UCSD-AML1 (cell line): ENCODE data around the gene CYP2J2.
"Not testable (repeated sequence)": the region's sequence is repeated elsewhere in the genome, so short reads cannot be mapped to it uniquely, and the experiment has no call there.

ENCODE experiments used
- DNase-seq: peaks from one replicate; lab custom pipeline; 2025; ENCODE audit not compliant: unreplicated experiment; lab: John Stamatoyannopoulos, UW

Gene CYP2J2

DNA sequence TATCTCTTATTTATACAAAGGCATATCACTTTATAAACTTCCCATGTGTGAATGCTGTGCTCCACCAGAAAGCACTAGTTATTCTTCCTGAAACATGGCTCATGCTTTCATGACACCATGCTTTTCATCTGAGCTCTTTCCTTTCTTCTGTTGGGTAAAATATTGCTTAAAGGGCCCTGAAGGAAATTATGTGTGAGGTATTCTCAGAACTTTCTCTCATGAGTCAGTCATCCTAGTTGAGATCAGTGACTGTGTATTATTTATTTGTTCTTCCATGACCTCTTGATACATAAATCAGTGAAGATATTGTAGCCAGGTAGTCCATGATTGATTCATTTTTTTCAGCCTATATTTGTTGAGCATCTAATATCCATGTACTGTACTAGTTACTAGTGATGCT lies 54.8 kb downstream of the CYP2J2 start:
- DNase-seq, result no peak

- no peak for DNase-seq
Measured at GRCh38 chr1:59866462-59866861, 60.1 kb downstream of the CYP2J2 start.

DNA sequence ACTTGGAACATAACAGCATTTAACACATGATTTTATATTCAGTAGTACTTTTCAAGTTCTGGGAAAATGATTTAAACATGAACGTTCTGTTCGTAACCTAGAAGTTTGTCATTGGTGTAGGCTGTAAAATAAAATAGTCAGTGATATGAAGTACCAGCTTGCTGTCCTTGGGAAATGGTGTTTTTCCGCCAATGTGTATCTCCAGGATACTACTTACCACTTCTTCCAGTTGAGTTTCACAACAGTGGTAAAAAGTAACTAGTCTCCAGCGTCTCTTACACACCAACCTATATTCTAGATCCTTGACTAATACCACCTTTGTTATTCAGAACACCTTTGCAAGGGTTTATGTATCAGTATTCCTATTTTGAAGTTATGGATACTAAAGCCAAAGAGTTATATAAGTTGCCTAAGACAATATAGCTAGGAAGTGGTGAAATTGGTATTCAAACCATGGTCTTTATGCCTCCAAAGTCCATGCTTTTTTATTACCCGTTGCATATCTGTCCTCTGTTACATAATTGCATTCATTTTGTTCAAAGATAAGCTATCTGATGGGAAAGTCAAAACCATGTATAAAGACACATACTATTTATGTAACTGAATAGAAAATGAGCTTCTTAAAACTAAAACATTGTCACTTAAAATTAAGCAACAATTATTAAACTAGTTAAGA lies 68.8 kb downstream of the CYP2J2 start:
- DNase-seq, result no peak

GRCh38 chr1:59856725-59857338 lies 69.7 kb downstream of the CYP2J2 start:
- no peak for DNase-seq

DNA sequence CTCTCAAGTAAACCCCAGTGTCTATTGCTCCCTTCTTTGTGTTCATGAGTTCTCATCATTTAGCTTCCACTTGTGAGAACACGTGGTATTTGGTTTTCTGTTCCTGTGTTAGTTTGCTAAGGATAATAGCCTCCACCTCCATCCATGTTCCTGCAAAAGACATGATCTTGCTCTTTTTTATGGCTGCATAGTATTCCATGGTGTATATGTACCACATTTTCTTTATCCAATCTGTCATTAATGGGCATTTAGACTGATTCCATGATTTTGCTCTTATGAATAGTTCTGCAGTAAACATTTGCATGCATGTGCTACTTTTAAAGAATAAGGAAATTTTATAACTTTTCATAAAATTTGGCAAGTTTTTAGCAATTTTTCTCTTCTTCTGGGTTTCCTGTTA lies 71.3 kb downstream of the CYP2J2 start:
- DNase-seq, result not testable (repeated sequence)

GRCh38 chr1:59852117-59852516 lies 74.5 kb downstream of the CYP2J2 start:
- DNase-seq, result no peak

DNA sequence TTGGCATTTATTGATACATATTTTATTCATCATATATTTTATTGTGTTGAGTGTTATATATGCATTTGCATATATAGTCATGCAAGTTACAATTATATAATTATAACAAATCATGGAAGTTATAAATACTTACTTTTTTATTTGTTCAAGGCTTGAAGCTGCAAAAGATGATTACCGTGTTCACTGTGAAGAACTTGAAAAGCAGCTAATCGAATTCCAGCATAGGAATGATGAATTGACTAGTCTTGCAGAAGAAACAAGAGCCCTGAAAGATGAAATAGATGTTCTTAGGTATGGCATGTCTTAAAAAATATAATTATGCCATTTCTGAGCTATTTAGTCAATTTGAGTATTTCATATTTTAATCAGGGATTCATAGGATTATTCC lies 79.7 kb downstream of the CYP2J2 start:
- no peak for DNase-seq

DNA sequence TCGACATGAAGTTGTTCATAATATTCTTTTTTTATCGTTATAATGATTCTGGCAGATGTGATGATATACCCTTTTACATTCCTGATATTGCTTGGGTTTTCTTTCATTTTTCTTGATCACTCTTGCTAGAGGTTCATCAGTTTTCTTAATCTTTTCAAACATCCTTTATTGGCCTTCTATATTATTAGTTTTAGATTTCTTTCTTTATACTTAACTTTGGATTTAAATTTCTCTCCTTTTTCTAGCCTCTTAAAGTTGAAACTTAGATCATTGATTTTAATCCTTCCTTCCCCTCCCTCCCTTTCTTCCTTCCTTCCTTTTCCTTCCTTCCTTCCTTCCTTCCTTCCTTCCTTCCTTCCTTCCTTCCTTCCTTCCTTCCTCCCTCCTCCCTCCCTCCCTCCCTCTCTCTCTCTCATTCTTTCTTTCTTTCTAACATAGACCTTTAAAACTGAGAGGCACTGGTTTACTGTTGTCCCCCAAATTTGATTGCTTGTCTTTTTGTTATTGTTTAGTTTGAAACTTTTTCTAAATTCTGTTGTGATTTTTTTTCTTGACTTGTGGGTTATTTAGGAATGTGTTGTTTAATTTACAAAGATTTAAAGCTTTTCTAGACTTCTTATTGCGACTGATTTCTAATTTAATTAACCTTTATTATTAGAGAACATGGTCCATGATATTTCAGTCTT lies 80.2 kb downstream of the CYP2J2 start:
- no peak for DNase-seq

DNA sequence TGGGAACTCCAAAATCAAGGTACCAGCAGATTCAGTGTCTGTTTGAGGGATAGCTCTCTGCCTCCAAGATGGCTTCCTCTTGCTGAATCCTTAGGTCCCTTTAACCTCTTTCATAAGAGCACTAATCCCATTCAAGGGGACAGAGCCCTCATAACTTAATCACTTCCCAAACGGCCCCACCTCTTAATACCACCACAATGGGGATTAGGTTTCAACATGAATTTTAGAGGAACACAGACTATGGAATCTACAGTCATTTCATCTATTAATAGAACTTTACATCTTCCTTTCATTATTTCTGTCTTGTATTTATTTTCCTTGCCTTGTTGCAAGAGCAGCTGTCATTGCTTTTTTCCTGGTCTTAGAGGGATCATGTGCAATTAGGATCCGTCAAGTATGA lies 81.5 kb downstream of the CYP2J2 start:
- no peak for DNase-seq
